SU-DHL-6 (cell line): ENCODE data around the gene DCUN1D5.

Experiments used
- H2AFZ ChIP-seq: fragments of 200-600 bp; sonication (generic); 2 replicates; pipeline ENCODE4 v1.6.1; 2014; ENCODE audit warnings: low read depth, mild to moderate bottlenecking, moderate library complexity, mixed read lengths, antibody characterized with exemption, low read length; ENCODE audit not compliant: severe bottlenecking
- H3F3A ChIP-seq: fragments of 200-600 bp; shearing (Covaris generic); 2 replicates; pipeline ENCODE4 v1.6.0; 2016; ENCODE audit warnings: antibody characterized with exemption, mild to moderate bottlenecking; ENCODE audit not compliant: insufficient read depth
- H3K27ac ChIP-seq: fragments of 200-600 bp; sonication (generic); 2 replicates; pipeline ENCODE4 v1.5.1; 2016; ENCODE audit warnings: low read depth, mild to moderate bottlenecking, low read length, moderate library complexity, mixed read lengths
- H3K27me3 ChIP-seq: fragments of 200-600 bp; sonication (generic), shearing (Covaris generic); 2 replicates; pipeline ENCODE4 v1.6.0; 2014; ENCODE audit warnings: mild to moderate bottlenecking, low read length
- H3K36me3 ChIP-seq: fragments of 200-600 bp; sonication (generic); 2 replicates; pipeline ENCODE4 v1.6.1; 2014; ENCODE audit warnings: mild to moderate bottlenecking, low read length, mixed read lengths
- H3K4me2 ChIP-seq: fragments of 300-600, 200-600 bp; shearing (Covaris generic), sonication (generic); 2 replicates; pipeline ENCODE4 v1.6.0; 2014; ENCODE audit warnings: low read length, low read depth, mild to moderate bottlenecking; ENCODE audit not compliant: poor library complexity, severe bottlenecking
- H3K4me3 ChIP-seq: fragments of 200-600 bp; sonication (generic); 2 replicates; pipeline ENCODE4 v1.5.1; 2014; ENCODE audit warnings: antibody characterized with exemption, low read length, mild to moderate bottlenecking, mixed read lengths; ENCODE audit not compliant: insufficient read depth, poor library complexity, severe bottlenecking
- H3K79me2 ChIP-seq: fragments of 200-600 bp; sonication (generic); 2 replicates; pipeline ENCODE4 v1.6.1; 2014; ENCODE audit warnings: mild to moderate bottlenecking, low read length, moderate library complexity; ENCODE audit not compliant: insufficient read depth
- H3K9ac ChIP-seq: fragments of 200-600 bp; sonication (generic); 2 replicates; pipeline ENCODE4 v1.7.0; 2014; ENCODE audit warnings: mild to moderate bottlenecking, low read length
- H3K9me2 ChIP-seq: fragments of 200-600 bp; sonication (generic); replicated peaks from 2 replicates; pipeline ENCODE4 v1.6.1; 2014; ENCODE audit warnings: low read length; ENCODE audit not compliant: insufficient read depth
- H3K9me3 ChIP-seq: fragments of 200-600 bp; sonication (generic); 2 replicates; pipeline ENCODE4 v1.6.1; 2014; ENCODE audit warnings: low read length, mixed read lengths; ENCODE audit not compliant: insufficient read depth
- H4K20me1 ChIP-seq: fragments of 200-600 bp; sonication (generic); 2 replicates; pipeline ENCODE4 v1.6.1; 2014; ENCODE audit warnings: low read depth, mild to moderate bottlenecking, antibody characterized with exemption, low read length, moderate library complexity, mixed read lengths
- EZH2phosphoT487 ChIP-seq: fragments of 200-600 bp; sonication (generic), shearing (Covaris generic); conservative IDR thresholded peaks from 2 replicates; pipeline ENCODE4 v1.6.1; 2018; ENCODE audit warnings: mild to moderate bottlenecking, antibody characterized with exemption, low read length, moderate library complexity, mixed read lengths
- TF ChIP-seq, protein P1 (sequence below): fragments of 200-600 bp; sonication (generic); IDR thresholded peaks from one replicate; pipeline ENCODE4 v1.5.1; 2017; ENCODE audit warnings: antibody characterized with exemption, mild to moderate bottlenecking, low read length, moderate library complexity; ENCODE audit not compliant: insufficient read depth, poor library complexity, severe bottlenecking

The DCUN1D5 gene

DNA sequence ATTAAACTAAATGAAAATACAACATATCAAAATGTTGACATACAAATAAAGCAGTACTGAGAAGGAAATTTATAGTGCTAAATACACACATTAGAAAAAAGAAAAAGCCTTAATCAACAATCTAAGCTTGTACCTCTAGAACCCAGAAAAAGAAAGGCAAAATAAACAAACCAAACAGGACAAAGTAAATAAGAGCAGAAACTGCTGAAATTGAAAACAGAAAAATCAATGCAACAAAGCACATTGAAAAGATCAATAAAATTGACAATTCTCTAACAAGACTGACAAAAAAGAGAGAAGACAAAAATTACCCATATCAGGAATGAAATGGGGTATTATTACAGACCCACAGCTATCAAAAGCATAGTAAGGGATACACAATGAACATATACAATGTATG lies 21.0 kb downstream of the DCUN1D5 start:
- TF ChIP-seq EZH2phosphoT487, result no peak
- TF ChIP-seq, protein P1, sequence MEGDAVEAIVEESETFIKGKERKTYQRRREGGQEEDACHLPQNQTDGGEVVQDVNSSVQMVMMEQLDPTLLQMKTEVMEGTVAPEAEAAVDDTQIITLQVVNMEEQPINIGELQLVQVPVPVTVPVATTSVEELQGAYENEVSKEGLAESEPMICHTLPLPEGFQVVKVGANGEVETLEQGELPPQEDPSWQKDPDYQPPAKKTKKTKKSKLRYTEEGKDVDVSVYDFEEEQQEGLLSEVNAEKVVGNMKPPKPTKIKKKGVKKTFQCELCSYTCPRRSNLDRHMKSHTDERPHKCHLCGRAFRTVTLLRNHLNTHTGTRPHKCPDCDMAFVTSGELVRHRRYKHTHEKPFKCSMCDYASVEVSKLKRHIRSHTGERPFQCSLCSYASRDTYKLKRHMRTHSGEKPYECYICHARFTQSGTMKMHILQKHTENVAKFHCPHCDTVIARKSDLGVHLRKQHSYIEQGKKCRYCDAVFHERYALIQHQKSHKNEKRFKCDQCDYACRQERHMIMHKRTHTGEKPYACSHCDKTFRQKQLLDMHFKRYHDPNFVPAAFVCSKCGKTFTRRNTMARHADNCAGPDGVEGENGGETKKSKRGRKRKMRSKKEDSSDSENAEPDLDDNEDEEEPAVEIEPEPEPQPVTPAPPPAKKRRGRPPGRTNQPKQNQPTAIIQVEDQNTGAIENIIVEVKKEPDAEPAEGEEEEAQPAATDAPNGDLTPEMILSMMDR, result no peak
- Histone ChIP-seq H3K9me2 (no peaks in the 10 kb centered on the region), H3K9me3 (no peaks in the 10 kb centered on the region), H2AFZ (no peak overlapping the region), H3K36me3 (peaks cover 37% of the 10 kb centered on the region), H3K27ac (peak overlapping the region; percentile 34; the same call in 1 of the 2 replicates), H3K79me2 (peaks cover 54% of the 10 kb centered on the region), H3K27me3 (no peaks in the 10 kb centered on the region), H3K4me3 (no peak overlapping the region), H3K9ac (no peak overlapping the region), H4K20me1 (peaks cover 22% of the 10 kb centered on the region), H3F3A (peaks cover 7% of the 10 kb centered on the region; the same call in 1 of the 2 replicates), H3K4me2 (peak overlapping the region; percentile 53)

DNA sequence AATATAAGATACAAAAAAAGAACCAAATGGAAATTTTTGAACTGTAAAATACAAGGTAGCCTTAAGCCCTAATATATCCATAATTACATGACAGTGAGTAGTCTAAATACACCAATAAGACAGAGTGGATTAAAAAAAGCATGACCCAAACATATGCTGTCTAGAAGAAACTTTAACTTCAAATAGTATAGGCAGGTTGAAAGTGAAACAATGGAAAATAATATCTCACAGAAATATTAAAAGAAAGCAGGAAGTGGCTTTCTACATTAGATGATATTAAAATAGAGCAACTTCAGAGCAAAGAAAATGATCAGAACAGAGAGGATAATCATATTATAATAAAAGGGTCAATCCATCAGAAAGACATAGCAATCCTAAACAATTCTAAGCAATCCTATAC lies 21.8 kb downstream of the DCUN1D5 start:
- TF ChIP-seq, protein P1, result no peak
- TF ChIP-seq EZH2phosphoT487, result no peak
- no peak overlapping the region for H3K4me3 ChIP-seq
- H3K79me2 ChIP-seq, result peaks cover 51% of the 10 kb centered on the region
- H2AFZ ChIP-seq, result no peak overlapping the region
- no peaks in the 10 kb centered on the region for H3K9me2 ChIP-seq
- peaks cover 4% of the 10 kb centered on the region; the same call in 1 of the 2 replicates for H3F3A ChIP-seq
- H3K9ac ChIP-seq, result no peak overlapping the region
- no peaks in the 10 kb centered on the region for H3K9me3 ChIP-seq
- H3K36me3 ChIP-seq, result peaks cover 44% of the 10 kb centered on the region
- H3K4me2 ChIP-seq, result peak overlapping the region; percentile 53
- H3K27me3 ChIP-seq, result no peaks in the 10 kb centered on the region
- peaks cover 22% of the 10 kb centered on the region for H4K20me1 ChIP-seq
- H3K27ac ChIP-seq, result peak overlapping the region; percentile 34; the same call in 1 of the 2 replicates

DNA sequence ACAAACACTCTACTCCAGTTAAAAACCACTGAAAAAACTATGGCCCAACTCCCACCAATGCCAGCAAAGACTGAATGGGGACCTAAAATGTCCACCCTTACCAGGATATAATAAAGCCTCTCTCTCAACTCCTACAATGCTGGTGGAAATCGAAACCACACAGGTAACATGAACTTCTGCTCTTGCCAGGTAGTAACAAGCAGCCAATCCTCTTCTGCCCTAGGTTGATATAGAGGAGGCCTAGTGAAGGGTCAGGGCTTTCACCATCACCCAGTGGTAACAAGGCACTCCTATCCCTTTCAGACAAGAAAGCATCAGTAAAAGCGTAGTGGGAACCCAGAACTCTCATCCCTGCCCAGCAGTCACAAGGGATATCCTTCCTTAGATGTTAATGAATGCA lies 22.6 kb downstream of the DCUN1D5 start:
- Histone ChIP-seq H3K9me3 (no peaks in the 10 kb centered on the region), H3K36me3 (peaks cover 49% of the 10 kb centered on the region), H3K9ac (no peak overlapping the region), H3K4me2 (no peak overlapping the region), H3F3A (peaks cover 4% of the 10 kb centered on the region; the same call in 1 of the 2 replicates), H3K4me3 (no peak overlapping the region), H3K79me2 (peaks cover 51% of the 10 kb centered on the region), H2AFZ (no peak overlapping the region), H4K20me1 (peaks cover 22% of the 10 kb centered on the region), H3K27ac (no peak overlapping the region), H3K9me2 (no peaks in the 10 kb centered on the region), H3K27me3 (no peaks in the 10 kb centered on the region)
- TF ChIP-seq EZH2phosphoT487, result no peak
- TF ChIP-seq, protein P1, result no peak
